Measurements from ENCODE around the gene TSPAN19. TPM values are rescaled to one million over a fixed set of nuclear protein-coding genes. Genes with fewer than 3 reads are reported as not detected.
A peak's percentile ranks its signal among the peaks of the same experiment; 100 is the strongest.

Gene TSPAN19
- total RNA-seq, 1 donor from 2014 or later = not detected

DNA sequence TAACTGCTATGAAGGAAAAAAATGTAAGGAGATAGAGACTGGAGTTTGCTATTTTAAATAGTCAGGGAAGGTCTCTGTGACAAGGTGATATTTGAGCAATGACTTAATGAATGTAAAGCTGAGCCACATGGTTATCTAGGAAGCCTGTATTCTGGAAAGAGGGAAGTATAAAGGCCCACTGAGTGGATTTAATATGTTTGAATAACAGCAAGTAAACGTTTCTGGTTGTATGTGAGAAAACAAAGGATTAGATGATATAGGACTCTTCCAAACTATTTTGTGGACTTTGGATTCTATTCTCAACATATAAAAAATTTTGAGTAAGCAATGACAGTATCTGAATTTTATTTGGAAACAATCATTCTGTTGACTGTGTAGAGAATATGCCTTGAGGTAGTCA, 5.3 kb upstream of the TSPAN19 start:
- Mint-ChIP-seq H3K27me3 (ENCODE audit: low read depth) (peaks cover 22% of the 10 kb centered on the region), H3K4me3 (ENCODE audit: unreplicated experiment) (no peak overlapping the region), H3K36me3 (ENCODE audit: low read depth) (no peaks in the 10 kb centered on the region), H3K9me3 (ENCODE audit: low read depth) (no peaks in the 10 kb centered on the region), H3K27ac (ENCODE audit: unreplicated experiment) (no peak overlapping the region), H3K4me1 (ENCODE audit: low read depth) (peaks cover 1% of the 10 kb centered on the region)
- DNase-seq (ENCODE audit: low spot score) = no peak
- TF ChIP-seq, protein P1, sequence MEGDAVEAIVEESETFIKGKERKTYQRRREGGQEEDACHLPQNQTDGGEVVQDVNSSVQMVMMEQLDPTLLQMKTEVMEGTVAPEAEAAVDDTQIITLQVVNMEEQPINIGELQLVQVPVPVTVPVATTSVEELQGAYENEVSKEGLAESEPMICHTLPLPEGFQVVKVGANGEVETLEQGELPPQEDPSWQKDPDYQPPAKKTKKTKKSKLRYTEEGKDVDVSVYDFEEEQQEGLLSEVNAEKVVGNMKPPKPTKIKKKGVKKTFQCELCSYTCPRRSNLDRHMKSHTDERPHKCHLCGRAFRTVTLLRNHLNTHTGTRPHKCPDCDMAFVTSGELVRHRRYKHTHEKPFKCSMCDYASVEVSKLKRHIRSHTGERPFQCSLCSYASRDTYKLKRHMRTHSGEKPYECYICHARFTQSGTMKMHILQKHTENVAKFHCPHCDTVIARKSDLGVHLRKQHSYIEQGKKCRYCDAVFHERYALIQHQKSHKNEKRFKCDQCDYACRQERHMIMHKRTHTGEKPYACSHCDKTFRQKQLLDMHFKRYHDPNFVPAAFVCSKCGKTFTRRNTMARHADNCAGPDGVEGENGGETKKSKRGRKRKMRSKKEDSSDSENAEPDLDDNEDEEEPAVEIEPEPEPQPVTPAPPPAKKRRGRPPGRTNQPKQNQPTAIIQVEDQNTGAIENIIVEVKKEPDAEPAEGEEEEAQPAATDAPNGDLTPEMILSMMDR (IDR thresholded peaks at IDR 0.05) = no peak

DNA sequence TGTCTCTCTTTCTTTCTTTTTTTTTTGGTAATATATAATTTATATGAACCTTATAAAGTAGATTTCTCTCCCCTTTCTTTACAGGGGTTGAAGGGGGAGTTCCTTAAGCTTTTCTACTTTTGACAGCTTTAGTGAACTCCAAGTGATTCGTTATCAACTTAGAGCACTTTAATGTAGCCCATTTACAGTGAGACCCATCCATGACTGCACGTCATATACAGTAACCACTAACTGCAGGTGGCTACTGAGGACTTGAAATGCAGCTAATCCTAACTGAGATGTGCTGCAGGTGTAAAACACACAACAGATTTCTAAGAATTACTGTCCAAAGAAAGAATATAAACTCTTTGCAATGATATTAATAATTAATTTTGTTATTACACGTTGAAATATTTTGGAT, 656 bp upstream of the TSPAN19 start:
- Mint-ChIP-seq H3K27me3 (ENCODE audit: low read depth) (peaks cover 40% of the 10 kb centered on the region), H3K27ac (ENCODE audit: unreplicated experiment) (no peak overlapping the region), H3K36me3 (ENCODE audit: low read depth) (no peaks in the 10 kb centered on the region), H3K4me3 (ENCODE audit: unreplicated experiment) (peak overlapping the region; percentile 75), H3K9me3 (ENCODE audit: low read depth) (no peaks in the 10 kb centered on the region), H3K4me1 (ENCODE audit: low read depth) (peaks cover 6% of the 10 kb centered on the region)
- TF ChIP-seq, protein P1 (IDR thresholded peaks at IDR 0.05) = no peak
- no peak for DNase-seq (ENCODE audit: low spot score)

DNA sequence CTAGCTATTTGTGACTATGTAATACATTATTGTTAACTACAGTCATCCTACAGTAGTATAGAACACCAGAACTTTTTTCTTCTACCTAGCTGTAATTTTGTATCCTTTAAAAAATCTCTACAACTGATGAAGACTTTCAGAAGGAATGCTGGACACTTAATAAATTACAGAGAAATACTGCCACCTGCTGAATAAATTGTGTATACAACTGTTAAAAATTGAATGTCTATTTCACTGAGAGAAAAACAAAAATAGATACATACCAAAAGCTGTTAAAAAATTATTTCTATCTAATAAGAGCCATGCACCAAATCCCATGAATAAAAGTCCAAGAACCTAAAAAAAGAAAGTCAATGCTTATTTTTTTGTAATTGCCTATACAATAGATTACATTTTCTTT, 6.6 kb downstream of the TSPAN19 start:
- TF ChIP-seq, protein P1 (IDR thresholded peaks at IDR 0.05) = peak; percentile 88
- no peaks in the 10 kb centered on the region for H3K36me3 Mint-ChIP-seq (ENCODE audit: low read depth)
- no peaks in the 10 kb centered on the region for H3K4me1 Mint-ChIP-seq (ENCODE audit: low read depth)
- no peak overlapping the region for H3K27ac Mint-ChIP-seq (ENCODE audit: unreplicated experiment)
- no peak for DNase-seq (ENCODE audit: low spot score)
- H3K4me3 Mint-ChIP-seq (ENCODE audit: unreplicated experiment) = no peak overlapping the region
- H3K9me3 Mint-ChIP-seq (ENCODE audit: low read depth) = no peaks in the 10 kb centered on the region
- peaks cover 54% of the 10 kb centered on the region for H3K27me3 Mint-ChIP-seq (ENCODE audit: low read depth)

DNA sequence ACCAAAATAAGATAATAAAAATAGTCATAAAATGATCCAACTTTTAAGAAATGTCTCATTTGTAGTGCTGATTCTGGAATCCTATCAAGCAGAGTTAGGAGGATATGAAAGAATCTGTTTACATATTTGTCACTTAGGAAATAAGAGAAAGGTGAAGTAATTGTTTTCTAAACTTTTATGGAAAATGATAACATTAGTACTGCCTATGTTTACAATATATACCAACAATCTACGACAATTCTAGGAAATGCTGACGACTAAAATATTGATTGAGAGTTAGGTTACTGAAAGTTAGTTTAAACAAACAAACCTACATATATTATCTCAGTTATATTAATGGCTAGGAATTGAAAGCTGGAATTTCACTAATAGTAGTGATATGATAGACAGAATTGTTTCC, 18.0 kb downstream of the TSPAN19 start:
- H3K4me3 Mint-ChIP-seq (ENCODE audit: unreplicated experiment) = no peak overlapping the region

DNA sequence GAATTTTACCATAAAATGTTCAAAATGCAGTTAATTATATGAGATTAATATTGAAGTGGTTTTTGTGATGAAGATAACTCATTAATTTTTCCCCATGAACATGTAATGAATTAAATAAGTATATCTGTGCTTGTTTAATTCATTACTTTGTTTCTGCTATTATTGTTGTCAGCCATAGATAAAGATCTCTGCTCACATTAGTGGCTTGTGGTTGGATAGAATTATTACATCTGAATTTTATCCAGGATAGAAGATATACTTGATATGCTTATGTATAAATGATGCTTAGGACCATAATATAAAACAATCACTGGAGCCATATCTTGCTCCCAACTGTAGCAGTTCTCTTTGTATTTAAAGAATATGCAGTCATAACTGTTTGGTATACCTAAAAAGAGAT, 18.5 kb downstream of the TSPAN19 start:
- TF ChIP-seq, protein P1 (IDR thresholded peaks at IDR 0.05) = no peak
- H3K4me1 Mint-ChIP-seq (ENCODE audit: low read depth) = peaks cover 3% of the 10 kb centered on the region
- H3K27me3 Mint-ChIP-seq (ENCODE audit: low read depth) = peaks cover 10% of the 10 kb centered on the region
- H3K4me3 Mint-ChIP-seq (ENCODE audit: unreplicated experiment) = no peak overlapping the region
- DNase-seq (ENCODE audit: low spot score) = no peak
- H3K27ac Mint-ChIP-seq (ENCODE audit: unreplicated experiment) = no peak overlapping the region
- H3K9me3 Mint-ChIP-seq (ENCODE audit: low read depth) = no peaks in the 10 kb centered on the region
- H3K36me3 Mint-ChIP-seq (ENCODE audit: low read depth) = no peaks in the 10 kb centered on the region

More for the DNA sequence above, 18.0 kb downstream of the TSPAN19 start:
- H3K36me3 Mint-ChIP-seq (ENCODE audit: low read depth) = no peaks in the 10 kb centered on the region
- H3K27ac Mint-ChIP-seq (ENCODE audit: unreplicated experiment) = no peak overlapping the region
- no peaks in the 10 kb centered on the region for H3K9me3 Mint-ChIP-seq (ENCODE audit: low read depth)
- TF ChIP-seq, protein P1 (IDR thresholded peaks at IDR 0.05) = no peak
- peaks cover 3% of the 10 kb centered on the region for H3K4me1 Mint-ChIP-seq (ENCODE audit: low read depth)
- DNase-seq (ENCODE audit: low spot score) = no peak
- H3K27me3 Mint-ChIP-seq (ENCODE audit: low read depth) = peaks cover 10% of the 10 kb centered on the region
